CD8-positive, alpha-beta memory T cell (primary cell): ENCODE results near the gene C14orf132. TPM values are rescaled to one million over a fixed set of nuclear protein-coding genes. Genes with fewer than 3 reads are reported as not detected.

ENCODE experiments used
- CTCF ChIA-PET: fragments of 350-600 bp; sonication (Branson Sonifier 250); formaldehyde crosslinking; loops from one replicate; lab custom pipeline; 2021; ENCODE audit warnings: antibody characterized with exemption; lab: Charles Lee
- POLR2A ChIA-PET: fragments of 350-600 bp; sonication (Branson Sonifier 250); formaldehyde crosslinking; loops from one replicate; lab custom pipeline; 2021; ENCODE audit warnings: antibody characterized with exemption; lab: Charles Lee
- DNase-seq, 5 donors: peaks; one replicate each; pipeline versions ENCODE4 v3.0.0 to v3.0.0-alpha.2; 2020 to 2022; ENCODE audit warnings: mixed read lengths in 1 of 5
- H3K27ac ChIP-seq: one replicate; pipeline ENCODE4 v1.7.0; 2013; ENCODE audit warnings: low read depth, mild to moderate bottlenecking, low read length, moderate library complexity
- H3K27me3 ChIP-seq: 2 replicates; pipeline ENCODE4 v1.7.0; 2013; ENCODE audit warnings: low read length, mild to moderate bottlenecking; ENCODE audit not compliant: insufficient read depth, poor library complexity, severe bottlenecking
- H3K36me3 ChIP-seq: 2 replicates; pipeline ENCODE4 v1.7.0; 2013; ENCODE audit warnings: mild to moderate bottlenecking, low read length, moderate library complexity; ENCODE audit not compliant: insufficient read depth
- H3K4me1 ChIP-seq: 2 replicates; pipeline ENCODE4 v1.7.0; 2013; ENCODE audit warnings: mild to moderate bottlenecking, low read length, moderate library complexity; ENCODE audit not compliant: insufficient read depth
- H3K4me3 ChIP-seq: 2 replicates; pipeline ENCODE4 v1.7.0; 2013; ENCODE audit warnings: mild to moderate bottlenecking, low read length
- H3K9me3 ChIP-seq: 2 replicates; pipeline ENCODE4 v1.7.0; 2013; ENCODE audit warnings: mild to moderate bottlenecking, low read length
- H3K27ac Mint-ChIP-seq, 8 donors: one replicate each; pipeline ENCODE4 v1.8.0; 2020 to 2021; ENCODE audit warnings: mixed read lengths in 8 of 8, mild to moderate bottlenecking in 6 of 8, inconsistent platforms in 3 of 8, moderate library complexity in 3 of 8
- H3K27me3 Mint-ChIP-seq, 2 donors: one replicate each; pipeline ENCODE4 v1.8.0; 2020 to 2021; ENCODE audit warnings: mixed read lengths in 2 of 2, mild to moderate bottlenecking in 1 of 2, moderate library complexity in 1 of 2
- H3K36me3 Mint-ChIP-seq, 3 donors: one replicate each; pipeline ENCODE4 v1.8.0; 2020 to 2021; ENCODE audit warnings: mixed read lengths in 3 of 3, inconsistent platforms in 1 of 3, mild to moderate bottlenecking in 1 of 3
- H3K4me1 Mint-ChIP-seq, 3 donors: one replicate each; pipeline ENCODE4 v1.8.0; 2020 to 2021; ENCODE audit warnings: mixed read lengths in 3 of 3, inconsistent platforms in 1 of 3, mild to moderate bottlenecking in 1 of 3
- H3K4me3 Mint-ChIP-seq, 7 donors: one replicate each; pipeline ENCODE4 v1.8.0; 2020 to 2021; ENCODE audit warnings: mixed read lengths in 7 of 7, mild to moderate bottlenecking in 6 of 7, moderate library complexity in 4 of 7, inconsistent platforms in 2 of 7
- H3K9me3 Mint-ChIP-seq, 5 donors: one replicate each; pipeline ENCODE4 v1.8.0; 2020 to 2022; ENCODE audit warnings: mixed read lengths in 5 of 5, mild to moderate bottlenecking in 3 of 5, moderate library complexity in 2 of 5, inconsistent platforms in 1 of 5
- polyA plus RNA-seq: library from polyadenylated mRNA; unstranded; fragments of 300-500 nt; fragmentation: Illumina TruSeq; gene quantifications from one replicate; pipeline ENCODE4 v1.2.3, GENCODE V29; 2021
- total RNA-seq, 2 experiments: library from RNA; stranded (reverse); gene quantifications; one replicate each; pipeline ENCODE4 v1.2.3, GENCODE V29; 2021

Gene C14orf132
- total and polyA plus RNA-seq, 3 experiments from 2014 or later: 0.29 to 0.61 (median 0.58) TPM

DNA sequence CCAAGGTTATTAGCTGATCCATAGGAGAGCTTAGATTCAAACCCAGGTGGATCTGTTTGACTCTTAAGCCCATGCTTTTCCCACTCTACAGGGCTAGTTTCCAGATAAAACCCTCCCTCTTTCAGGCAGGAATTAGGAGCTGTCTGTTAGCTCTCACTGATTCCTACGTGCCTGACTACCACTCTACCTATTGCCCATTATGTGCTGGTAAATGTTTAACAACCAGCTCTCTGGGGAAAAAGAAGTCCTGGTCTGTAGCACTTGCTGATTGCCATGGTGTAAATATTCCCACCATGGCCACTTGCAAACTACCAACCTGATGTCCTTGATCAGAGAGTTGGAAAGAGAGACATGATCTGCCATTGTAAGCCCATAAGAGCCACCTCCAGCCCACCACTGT lies 100.0 kb downstream of the C14orf132 start:
- Histone ChIP-seq H3K4me1 (no peaks in the 10 kb centered on the region), H3K36me3 (no peaks in the 10 kb centered on the region), H3K9me3 (peaks cover 3% of the 10 kb centered on the region), H3K27ac (no peak overlapping the region), H3K27me3 (no peaks in the 10 kb centered on the region), H3K4me3 (no peak overlapping the region)
- POLR2A ChIA-PET: no interaction called here
- Mint-ChIP-seq H3K9me3 (peaks cover 2 to 10% (median 3%) of the 10 kb centered on the region in 5 donors), H3K4me3 (no peak overlapping the region), H3K36me3 (no peaks in the 10 kb centered on the region), H3K27ac (no peak overlapping the region), H3K27me3 (peaks cover 19 to 30% of the 10 kb centered on the region in 2 donors), H3K4me1 (no peaks in the 10 kb centered on the region)
- DNase-seq: no peak
- CTCF ChIA-PET: no interaction called here

DNA sequence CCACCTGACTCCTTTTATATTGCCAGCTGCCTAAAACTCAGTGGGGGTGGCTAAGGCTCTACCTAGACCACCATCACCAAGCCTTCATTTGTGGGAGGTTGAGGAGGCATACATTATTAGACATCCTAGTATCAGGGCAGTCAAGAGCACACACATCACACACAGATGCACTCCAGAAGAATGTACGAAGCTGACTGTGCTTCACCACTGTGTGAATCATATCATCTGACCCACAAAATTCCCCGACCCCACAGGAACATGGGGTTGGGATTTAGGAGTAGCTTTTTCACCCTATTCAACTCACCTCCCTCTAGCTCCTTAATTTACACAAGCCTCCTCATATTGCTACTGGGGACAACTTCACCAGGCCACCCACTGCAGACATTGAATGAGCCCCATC lies 100.7 kb downstream of the C14orf132 start:
- no peaks in the 10 kb centered on the region for H3K4me1 Mint-ChIP-seq

DNA sequence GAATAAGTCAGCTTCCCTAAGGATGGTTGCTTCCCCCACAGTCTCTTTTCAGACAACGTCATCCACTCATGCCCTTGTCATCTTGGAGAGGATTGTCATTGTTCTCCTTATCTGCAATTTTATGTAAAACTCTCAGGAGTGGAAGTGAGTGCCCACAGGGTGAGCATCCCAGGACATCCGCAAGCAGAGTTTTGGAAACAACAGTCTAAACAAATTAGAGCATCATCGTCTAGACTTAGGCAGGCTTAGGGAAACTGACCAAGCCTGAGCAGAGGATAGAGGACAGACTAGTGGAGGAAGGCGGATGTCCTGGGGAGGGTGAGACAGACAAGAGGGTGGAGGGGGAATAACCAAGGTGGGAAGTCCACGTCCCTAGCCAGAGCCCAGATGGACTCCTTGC lies 101.8 kb downstream of the C14orf132 start:
- no peaks in the 10 kb centered on the region for H3K36me3 Mint-ChIP-seq
- H3K9me3 ChIP-seq: peaks cover 3% of the 10 kb centered on the region
- peaks cover 12 to 26% of the 10 kb centered on the region in 2 donors for H3K27me3 Mint-ChIP-seq
- POLR2A ChIA-PET: no interaction called here
- no peak overlapping the region for H3K4me3 Mint-ChIP-seq
- no peaks in the 10 kb centered on the region for H3K4me1 ChIP-seq
- no peak overlapping the region for H3K4me3 ChIP-seq
- H3K4me1 Mint-ChIP-seq: no peaks in the 10 kb centered on the region
- no peak overlapping the region for H3K27ac ChIP-seq
- H3K36me3 ChIP-seq: no peaks in the 10 kb centered on the region
- no peak overlapping the region for H3K27ac Mint-ChIP-seq
- H3K27me3 ChIP-seq: no peaks in the 10 kb centered on the region
- H3K9me3 Mint-ChIP-seq: peaks cover 2 to 10% (median 3%) of the 10 kb centered on the region in 5 donors
- no peak for DNase-seq
- CTCF ChIA-PET: no interaction called here

More for the DNA sequence above, 100.7 kb downstream of the C14orf132 start:
- ChIA-PET CTCF (no interaction called here), POLR2A (no interaction called here)
- no peak overlapping the region for H3K27ac ChIP-seq
- H3K27me3 ChIP-seq: no peaks in the 10 kb centered on the region
- no peaks in the 10 kb centered on the region for H3K36me3 Mint-ChIP-seq
- no peak overlapping the region for H3K4me3 Mint-ChIP-seq
- no peak for DNase-seq
- no peaks in the 10 kb centered on the region for H3K4me1 ChIP-seq
- peaks cover 2 to 10% (median 3%) of the 10 kb centered on the region in 5 donors for H3K9me3 Mint-ChIP-seq
- H3K9me3 ChIP-seq: peaks cover 3% of the 10 kb centered on the region
- H3K27ac Mint-ChIP-seq: no peak overlapping the region
- no peaks in the 10 kb centered on the region for H3K36me3 ChIP-seq
- H3K27me3 Mint-ChIP-seq: peaks cover 17 to 30% of the 10 kb centered on the region in 2 donors
- H3K4me3 ChIP-seq: no peak overlapping the region

Other genes starting within 250 kb of the C14orf132 start
- gene TUNAR, start 162.5 kb upstream of the C14orf132 start, total RNA-seq: not detected
- gene TUNAR, start 162.5 kb upstream of the C14orf132 start, polyA plus RNA-seq: not detected
- gene BDKRB2, start 165.5 kb downstream of the C14orf132 start, total RNA-seq: not detected
- not detected for gene BDKRB2, start 165.5 kb downstream of the C14orf132 start, polyA plus RNA-seq
- gene BDKRB1, start 216.8 kb downstream of the C14orf132 start, total RNA-seq: not detected
- gene BDKRB1, start 216.8 kb downstream of the C14orf132 start, polyA plus RNA-seq: not detected